Fibroblast of skin of abdomen (primary cell): ENCODE measurements around the gene DMRTC2. TPM values are rescaled to one million over a fixed set of nuclear protein-coding genes. Genes with fewer than 3 reads are reported as not detected.

ENCODE experiments used
- DNase-seq: peaks from one replicate; pipeline ENCODE4 v3.0.0-alpha.2; 2013
- polyA plus RNA-seq, 2 experiments: library from polyadenylated mRNA; unstranded; fragments of 120-200 nt; gene quantifications; one replicate each; pipeline ENCODE4 v1.2.1, GENCODE V29; 2013; ENCODE audit not compliant: insufficient read length in 2 of 2

Gene DMRTC2
- not detected for polyA plus RNA-seq (2013, experiment 1 of 2; ENCODE audit: insufficient read length)
- not detected for polyA plus RNA-seq (2013, experiment 2 of 2; ENCODE audit: insufficient read length)

GRCh38 chr19:41845001-41845050, at the start of gene DMRTC2:
Gene DMRTC2, plus strand, starts transcription at chr19:41845042. Its CDS starts 2,387 bp downstream, at chr19:41847429.
- DNase-seq = no peak

- DNase-seq = no peak
Measured at GRCh38 chr19:41796362-41796761, 48.5 kb upstream of the DMRTC2 start, which contains the start of gene CEACAM3. Gene CEACAM3, plus strand, starts transcription at chr19:41796587. Its CDS starts 91 bp downstream, at chr19:41796678.

GRCh38 chr19:41796901-41797300, 47.9 kb upstream of the DMRTC2 start:
- DNase-seq = no peak

GRCh38 chr19:41799444-41800000, 45.3 kb upstream of the DMRTC2 start:
- DNase-seq = no peak

GRCh38 chr19:41801031-41801430, 43.8 kb upstream of the DMRTC2 start:
- no peak for DNase-seq

- DNase-seq = no peak
Measured at GRCh38 chr19:41801792-41802211, 43.0 kb upstream of the DMRTC2 start.

GRCh38 chr19:41802770-41803169, 42.1 kb upstream of the DMRTC2 start:
- DNase-seq = no peak

GRCh38 chr19:41804336-41804735, 40.5 kb upstream of the DMRTC2 start:
- no peak for DNase-seq

GRCh38 chr19:41807176-41807575, 37.7 kb upstream of the DMRTC2 start:
- DNase-seq = no peak

- no peak for DNase-seq
Measured at GRCh38 chr19:41808663-41809566, 35.9 kb upstream of the DMRTC2 start.

- no peak for DNase-seq
Measured at GRCh38 chr19:41810301-41810700, 34.5 kb upstream of the DMRTC2 start.

GRCh38 chr19:41811036-41811435, 33.8 kb upstream of the DMRTC2 start:
- DNase-seq = no peak

- no peak for DNase-seq
Measured at GRCh38 chr19:41811981-41812380, 32.9 kb upstream of the DMRTC2 start.

- no peak for DNase-seq
Measured at GRCh38 chr19:41813911-41814310, 30.9 kb upstream of the DMRTC2 start.

- DNase-seq = no peak
Measured at GRCh38 chr19:41815301-41815700, 29.5 kb upstream of the DMRTC2 start.

- DNase-seq = no peak
Measured at GRCh38 chr19:41816761-41817160, 28.1 kb upstream of the DMRTC2 start.

- no peak for DNase-seq
Measured at GRCh38 chr19:41821003-41821735, 23.7 kb upstream of the DMRTC2 start.

- DNase-seq = no peak
Measured at GRCh38 chr19:41837981-41838708, 6.7 kb upstream of the DMRTC2 start.

- no peak for DNase-seq
Measured at GRCh38 chr19:41839211-41839610, 5.6 kb upstream of the DMRTC2 start.

GRCh38 chr19:41843371-41843770, 1.5 kb upstream of the DMRTC2 start:
- no peak for DNase-seq

GRCh38 chr19:41844601-41845000, 241 bp upstream of the DMRTC2 start, which contains the start of gene LYPD4:
Gene LYPD4, minus strand, starts transcription at chr19:41844683. Its CDS starts 5,398 bp downstream, at chr19:41839285.
- DNase-seq = no peak

- DNase-seq = no peak
Measured at GRCh38 chr19:41845051-41845590, 279 bp downstream of the DMRTC2 start.
